Measurements from ENCODE around the gene GOLPH3.
"Not testable (repeated sequence)": the region's sequence is repeated elsewhere in the genome, so short reads cannot be mapped to it uniquely, and the experiment has no call there.

GOLPH3 gene

GRCh38 chr5:32100691-32101302 lies 73.3 kb downstream of the GOLPH3 start:
- no peak for DNase-seq (ENCODE audit: low read depth in 2 of 3, low spot score in 2 of 3)

GRCh38 chr5:32100230-32100629 lies 73.9 kb downstream of the GOLPH3 start:
- DNase-seq (ENCODE audit: low read depth in 2 of 3, low spot score in 2 of 3): no peak

- DNase-seq (ENCODE audit: low read depth in 2 of 3, low spot score in 2 of 3): no peak
Measured at GRCh38 chr5:32099486-32100035, 74.6 kb downstream of the GOLPH3 start.

- DNase-seq (ENCODE audit: low read depth in 2 of 3, low spot score in 2 of 3): no peak
Measured at GRCh38 chr5:32098890-32099310, 75.2 kb downstream of the GOLPH3 start.

GRCh38 chr5:32098291-32098690 lies 75.8 kb downstream of the GOLPH3 start:
- no peak for DNase-seq (ENCODE audit: low read depth in 2 of 3, low spot score in 2 of 3)

- no peak for DNase-seq (ENCODE audit: low read depth in 2 of 3, low spot score in 2 of 3)
Measured at GRCh38 chr5:32096891-32097595, 77.1 kb downstream of the GOLPH3 start.

GRCh38 chr5:32095261-32095671 lies 78.9 kb downstream of the GOLPH3 start:
- DNase-seq (ENCODE audit: low read depth in 2 of 3, low spot score in 2 of 3): no peak

- no peak for DNase-seq (ENCODE audit: low read depth in 2 of 3, low spot score in 2 of 3)
Measured at GRCh38 chr5:32094691-32095090, 79.4 kb downstream of the GOLPH3 start.

GRCh38 chr5:32092938-32093812 lies 80.9 kb downstream of the GOLPH3 start:
- peak in 2 of 3 experiments; percentile 4 to 25 for DNase-seq (ENCODE audit: low read depth in 2 of 3, low spot score in 2 of 3)

GRCh38 chr5:32090755-32091128 lies 83.4 kb downstream of the GOLPH3 start:
- no peak for DNase-seq (ENCODE audit: low read depth in 2 of 3, low spot score in 2 of 3)

GRCh38 chr5:32090026-32090754 lies 83.9 kb downstream of the GOLPH3 start:
- DNase-seq (ENCODE audit: low read depth in 2 of 3, low spot score in 2 of 3): no peak

- no peak for DNase-seq (ENCODE audit: low read depth in 2 of 3, low spot score in 2 of 3)
Measured at GRCh38 chr5:32089146-32090000, 84.7 kb downstream of the GOLPH3 start.

- no peak for DNase-seq (ENCODE audit: low read depth in 2 of 3, low spot score in 2 of 3)
Measured at GRCh38 chr5:32088214-32088613, 85.9 kb downstream of the GOLPH3 start.

- DNase-seq (ENCODE audit: low read depth in 2 of 3, low spot score in 2 of 3): no peak
Measured at GRCh38 chr5:32087086-32088082, 86.7 kb downstream of the GOLPH3 start.

GRCh38 chr5:32083981-32084430 lies 90.1 kb downstream of the GOLPH3 start:
- DNase-seq (ENCODE audit: low read depth in 2 of 3, low spot score in 2 of 3): no peak

GRCh38 chr5:32082701-32083100 lies 91.4 kb downstream of the GOLPH3 start:
- no peak for DNase-seq (ENCODE audit: low read depth in 2 of 3, low spot score in 2 of 3)

- DNase-seq (ENCODE audit: low read depth in 2 of 3, low spot score in 2 of 3): not testable (repeated sequence)
Measured at GRCh38 chr5:32080565-32080964, 93.6 kb downstream of the GOLPH3 start.

- not testable (repeated sequence) for DNase-seq (ENCODE audit: low read depth in 2 of 3, low spot score in 2 of 3)
Measured at GRCh38 chr5:32078855-32079254, 95.3 kb downstream of the GOLPH3 start.
